IMR-90 (cell line): ENCODE data around the gene RPS26. TPM values are rescaled to one million over a fixed set of nuclear protein-coding genes. Genes with fewer than 3 reads are reported as not detected.

ENCODE experiments used
- ATAC-seq: fragments of 200-7000 bp; cut with Tn5 transposase; 2 replicates; pipeline ENCODE4 v1.9.1; 2020; ENCODE audit warnings: low read depth, mild to moderate bottlenecking, moderate library complexity
- BruUV-seq: library from RNA; stranded (reverse); fragments of 400-500 nt; replicated peaks from 2 replicates; lab custom pipeline; 2021; lab: Mats Ljungman, UMichigan
- CTCF ChIA-PET: fragments of 300-600 bp; formaldehyde crosslinking; extraction: SDS; loops from one replicate; lab custom pipeline; 2021; ENCODE audit warnings: antibody characterized with exemption; lab: Yijun Ruan, JAX
- POLR2A ChIA-PET: fragments of 300-600 bp; sonication (Branson Sonifier 250); formaldehyde crosslinking; loops from one replicate; lab custom pipeline; 2022; ENCODE audit warnings: antibody characterized with exemption; ENCODE audit not compliant: unreplicated experiment; lab: Charles Lee
- DNase-seq: peaks from one replicate; pipeline ENCODE4 v3.0.0; 2013
- H2AFZ ChIP-seq: replicated peaks from 2 replicates; pipeline ENCODE3; 2013; ENCODE audit warnings: low read length, mild to moderate bottlenecking; ENCODE audit not compliant: poor library complexity
- H2AK5ac ChIP-seq: 2 replicates; pipeline ENCODE4 v1.6.1; 2013; ENCODE audit warnings: low read depth, low read length, inconsistent platforms
- H2AK9ac ChIP-seq: replicated peaks from 2 replicates; pipeline ENCODE3; 2013; ENCODE audit warnings: mild to moderate bottlenecking, low read depth, low read length, moderate library complexity; ENCODE audit not compliant: poor library complexity
- H2BK120ac ChIP-seq: 2 replicates; pipeline ENCODE4 v1.6.1; 2013; ENCODE audit warnings: low read depth, low read length, inconsistent platforms
- H2BK15ac ChIP-seq: 3 replicates; pipeline ENCODE4 v1.6.1; 2013; ENCODE audit warnings: low read depth, low read length, inconsistent platforms
- H2BK20ac ChIP-seq: 2 replicates; pipeline ENCODE4 v1.6.1; 2013; ENCODE audit warnings: low read depth, mild to moderate bottlenecking, inconsistent platforms, low read length, moderate library complexity
- H2BK5ac ChIP-seq: 2 replicates; pipeline ENCODE4 v1.6.1; 2013; ENCODE audit warnings: mild to moderate bottlenecking, low read depth, low read length, inconsistent platforms; ENCODE audit not compliant: poor library complexity, severe bottlenecking
- H3K14ac ChIP-seq: replicated peaks from 2 replicates; pipeline ENCODE4 v1.6.1; 2013; ENCODE audit warnings: low read depth, low read length, inconsistent platforms
- H3K18ac ChIP-seq: 2 replicates; pipeline ENCODE4 v1.6.1; 2013; ENCODE audit warnings: low read depth, low read length, control low read depth
- H3K23ac ChIP-seq: 2 replicates; pipeline ENCODE4 v1.6.1; 2013; ENCODE audit warnings: low read depth, low read length, inconsistent platforms
- H3K27ac ChIP-seq: 2 replicates; pipeline ENCODE4 v1.5.1; 2013; ENCODE audit warnings: mild to moderate bottlenecking, control low read depth, low read length; ENCODE audit not compliant: insufficient read depth
- H3K27me3 ChIP-seq: 2 replicates; pipeline ENCODE4 v1.6.1; 2013; ENCODE audit warnings: low read length; ENCODE audit not compliant: control insufficient read depth, insufficient read depth
- H3K36me3 ChIP-seq: 2 replicates; pipeline ENCODE4 v1.6.1; 2013; ENCODE audit warnings: low read length, mixed read lengths; ENCODE audit not compliant: control insufficient read depth, insufficient read depth
- H3K4ac ChIP-seq: 2 replicates; pipeline ENCODE4 v1.6.1; 2013; ENCODE audit warnings: low read depth, low read length, inconsistent platforms
- H3K4me1 ChIP-seq: 2 replicates; pipeline ENCODE4 v1.6.1; 2013; ENCODE audit warnings: low read length, mixed read lengths; ENCODE audit not compliant: control insufficient read depth, insufficient read depth
- H3K4me2 ChIP-seq: 2 replicates; pipeline ENCODE4 v1.6.1; 2013; ENCODE audit warnings: low read depth, mild to moderate bottlenecking, control low read depth, low read length, moderate library complexity
- H3K4me3 ChIP-seq: 2 replicates; pipeline ENCODE4 v1.5.1; 2013; ENCODE audit warnings: low read depth, mild to moderate bottlenecking, control low read depth, low read length, moderate library complexity; ENCODE audit not compliant: insufficient read depth
- H3K56ac ChIP-seq: 2 replicates; pipeline ENCODE4 v1.6.1; 2013; ENCODE audit warnings: low read length, inconsistent platforms; ENCODE audit not compliant: insufficient read depth; ENCODE audit errors: extremely low read depth
- H3K79me1 ChIP-seq, 2 experiments: 2 replicates each; pipeline ENCODE4 v1.6.1; 2013; ENCODE audit warnings: low read length in 2 of 2, inconsistent platforms in 1 of 2, low read depth in 1 of 2
- H3K9ac ChIP-seq: 2 replicates; pipeline ENCODE4 v1.6.1; 2013; ENCODE audit warnings: low read depth, low read length, control low read depth
- H3K9me1 ChIP-seq: 2 replicates; pipeline ENCODE4 v1.6.1; 2013; ENCODE audit warnings: low read length, inconsistent platforms; ENCODE audit not compliant: insufficient read depth
- H3K9me3 ChIP-seq: 2 replicates; pipeline ENCODE4 v1.6.1; 2013; ENCODE audit warnings: low read length; ENCODE audit not compliant: control insufficient read depth, insufficient read depth
- H4K20me1 ChIP-seq: 2 replicates; pipeline ENCODE4 v1.6.1; 2013; ENCODE audit warnings: low read length, inconsistent platforms; ENCODE audit not compliant: insufficient read depth
- H4K5ac ChIP-seq: 2 replicates; pipeline ENCODE4 v1.6.1; 2013; ENCODE audit warnings: mild to moderate bottlenecking, low read depth, low read length, control low read depth
- H4K8ac ChIP-seq, 2 experiments: 2 replicates each; pipeline ENCODE4 v1.6.1; 2013; ENCODE audit warnings: low read depth in 2 of 2, low read length in 2 of 2, control low read depth in 1 of 2, inconsistent platforms in 1 of 2
- H4K91ac ChIP-seq: 2 replicates; pipeline ENCODE4 v1.6.1; 2013; ENCODE audit warnings: low read depth, low read length, inconsistent platforms; ENCODE audit not compliant: insufficient read depth
- CHD1 ChIP-seq: IDR thresholded peaks from 2 replicates; pipeline ENCODE4 v1.6.1; 2012; ENCODE audit warnings: low read depth, low read length, improper control_type of control experiment
- CTCF ChIP-seq: conservative IDR thresholded peaks from 2 replicates; pipeline ENCODE4 v1.5.1; 2012; ENCODE audit warnings: mild to moderate bottlenecking, low read depth, low read length, improper control_type of control experiment
- ELK1 ChIP-seq: fragments of 150-350 bp; IDR thresholded peaks from 2 replicates; pipeline ENCODE4 v1.6.1; 2016; ENCODE audit warnings: low read depth, mild to moderate bottlenecking, low read length, moderate library complexity, borderline replicate concordance
- FOS ChIP-seq: fragments of 150-350 bp; IDR thresholded peaks from 2 replicates; pipeline ENCODE4 v1.6.1; 2016; ENCODE audit warnings: low read depth, low read length
- MAFK ChIP-seq: IDR thresholded peaks from 2 replicates; pipeline ENCODE4 v1.6.1; 2012; ENCODE audit warnings: low read depth, low read length, improper control_type of control experiment
- MAZ ChIP-seq: IDR thresholded peaks from 2 replicates; pipeline ENCODE4 v1.6.1; 2012; ENCODE audit warnings: low read depth, mild to moderate bottlenecking, low read length, improper control_type of control experiment, moderate library complexity, borderline replicate concordance
- NFE2L2 ChIP-seq: fragments of 150-350 bp; IDR thresholded peaks from 2 replicates; pipeline ENCODE4 v1.6.1; 2016; ENCODE audit warnings: low read depth, mild to moderate bottlenecking, low read length
- RAD21 ChIP-seq: IDR thresholded peaks from 2 replicates; pipeline ENCODE4 v1.6.1; 2012; ENCODE audit warnings: low read length, improper control_type of control experiment
- RCOR1 ChIP-seq: IDR thresholded peaks from 2 replicates; pipeline ENCODE4 v1.6.1; 2012; ENCODE audit warnings: mild to moderate bottlenecking, low read length, improper control_type of control experiment; ENCODE audit not compliant: insufficient replicate concordance
- SMC3 ChIP-seq: fragments of 150-350 bp; IDR thresholded peaks from 2 replicates; pipeline ENCODE4 v1.6.1; 2016; ENCODE audit warnings: low read depth, mild to moderate bottlenecking, antibody characterized with exemption, low read length, moderate library complexity
- USF2 ChIP-seq: fragments of 150-350 bp; IDR thresholded peaks from 2 replicates; pipeline ENCODE4 v1.6.1; 2017; ENCODE audit warnings: mild to moderate bottlenecking, antibody characterized with exemption, low read length, low read depth
- WGBS, 2 experiments: methylation state at CpG; one replicate each; pipeline versions ENCODE4 v1.1.5 to v1.1.7; 2013; ENCODE audit warnings: missing lambda C conversion rate in 2 of 2; ENCODE audit not compliant: insufficient read length in 1 of 2; ENCODE audit errors: extremely low coverage in 2 of 2; 5-methylcytosine and 5-hydroxymethylcytosine counted together
- dilution Hi-C: fragments of 300-500 bp; cut with HindIII; formaldehyde crosslinking; loops from one replicate; pipeline ENCODE4 v1.14.3; 2018; ENCODE audit warnings: low sequenced_read_pairs; ENCODE audit not compliant: unreplicated experiment
- in situ Hi-C: fragments of 300-500 bp; cut with MboI; formaldehyde crosslinking; loops from 3 replicates; pipeline ENCODE4 v1.14.3; 2019; ENCODE audit warnings: low sequenced_read_pairs, inconsistent platforms, mixed read lengths
- intact Hi-C: fragments of 100-400 bp; cut with micrococcal nuclease; formaldehyde crosslinking; loops from 2 replicates; pipeline ENCODE4 v1.10.0; 2022
- polyA plus RNA-seq, 3 experiments: library from polyadenylated mRNA; depleted of rRNA; stranded (reverse); fragments of >200 nt; gene quantifications; 2 replicates each; pipeline ENCODE4 v1.2.3, GENCODE V29; 2012; ENCODE audit warnings: low replicate concordance in 1 of 3
- total RNA-seq: library from RNA; depleted of rRNA; stranded (reverse); fragments of >200 nt; gene quantifications from 2 replicates; pipeline ENCODE4 v1.2.3, GENCODE V29; 2012

The RPS26 gene
- total and polyA plus RNA-seq, 2 of the 4 experiments (the other 2 are of a cell fraction) = 307 to 1,824 TPM

- TF ChIP-seq ELK1 (no peak), RCOR1 (no peak)
Observed at GRCh38 chr12:55996715-55997534, 44.8 kb upstream of the RPS26 start, which contains the start of gene SUOX (continued).

- intact Hi-C loops = loop anchor here (10.0 kb wide), 1 partner anchor 107 kb away; the partner anchor contains the start of gene PA2G4
- ChIA-PET POLR2A (no interaction called here), CTCF (interaction anchor here (0.6 to 1.5 kb wide), 2 partner anchors 32 to 43 kb away, joined by 3 to 11 read pairs; no protein-coding TSS in a partner anchor)
- peak overlapping the region; percentile 94 for H3K23ac ChIP-seq
- H2BK120ac ChIP-seq = peak overlapping the region; percentile 4; the same call in 1 of the 2 replicates
- peaks cover 13% of the 10 kb centered on the region for H3K36me3 ChIP-seq
- H3K56ac ChIP-seq = peak overlapping the region; percentile 60
- H3K9ac ChIP-seq = peak overlapping the region; percentile 83
- H4K5ac ChIP-seq = peak overlapping the region; percentile 72
- H3K27ac ChIP-seq = peak overlapping the region; percentile 66
- DNase-seq (no peak), ATAC-seq (peak; percentile 2; the same call in 1 of the 2 replicates)
- WGBS, 2 experiments = 0% methylated on average over 1 of the region's 5 CpGs; no CpG with 5 or more reads in 1 of the 2 experiments
- H3K4me3 ChIP-seq = peak overlapping the region; percentile 68
- H3K79me1 ChIP-seq = peaks cover 5 to 16% of the 10 kb centered on the region in 2 experiments
- peak overlapping the region; percentile 58 for H2BK5ac ChIP-seq
- peak overlapping the region; percentile 23; the same call in 1 of the 3 replicates for H2BK15ac ChIP-seq
- dilution Hi-C loops = no loop called here
- no peaks in the 10 kb centered on the region for H3K9me3 ChIP-seq
- H2AFZ ChIP-seq = peak overlapping the region; percentile 97
- no peaks in the 10 kb centered on the region; the same call in 1 of the 2 replicates for H4K20me1 ChIP-seq
- H2AK9ac ChIP-seq = peak overlapping the region; percentile 84
- peak overlapping the region; percentile 48 to 95 for H4K8ac ChIP-seq
- H4K91ac ChIP-seq = peak overlapping the region; percentile 76
- peaks cover 5% of the 10 kb centered on the region; the same call in 1 of the 2 replicates for H3K9me1 ChIP-seq
- H2BK20ac ChIP-seq = no peak overlapping the region
- H3K14ac ChIP-seq = peak overlapping the region; percentile 96
- H3K18ac ChIP-seq = peak overlapping the region; percentile 43
- H3K4ac ChIP-seq = peak overlapping the region; percentile 88
- H3K27me3 ChIP-seq = no peaks in the 10 kb centered on the region
- peak overlapping the region; percentile 92 for H3K4me2 ChIP-seq
- H3K4me1 ChIP-seq = peaks cover 4% of the 10 kb centered on the region
- in situ Hi-C loops = loop anchor here (5.0 kb wide), 1 partner anchor 40 kb away; no protein-coding TSS in a partner anchor
- H2AK5ac ChIP-seq = peak overlapping the region; percentile 46
- no TSS peak for BruUV-seq
- no peak for TF ChIP-seq MAFK
- TF ChIP-seq USF2 = no peak
- TF ChIP-seq FOS = no peak
- no peak for TF ChIP-seq CTCF
- no peak for TF ChIP-seq NFE2L2
- TF ChIP-seq SMC3 = no peak
- TF ChIP-seq RAD21 = no peak
- no peak for TF ChIP-seq MAZ
- no peak for TF ChIP-seq CHD1
Observed at GRCh38 chr12:55997535-55997859, 44.2 kb upstream of the RPS26 start.
